Type B pancreatic cell (in vitro differentiated cells): ENCODE measurements around the gene BRMS1. TPM values are rescaled to one million over a fixed set of nuclear protein-coding genes. Genes with fewer than 3 reads are reported as not detected.
"Not testable (repeated sequence)": the region's sequence is repeated elsewhere in the genome, so short reads cannot be mapped to it uniquely, and the experiment has no call there.

Experiments used
- DNase-seq: peaks from one replicate; pipeline ENCODE4 v3.0.0; 2021; ENCODE audit warnings: mixed read lengths; ENCODE audit not compliant: unreplicated experiment; ENCODE audit errors: extremely low spot score
- H3K27ac Mint-ChIP-seq: 2 replicates; pipeline ENCODE4 v1.8.0; 2021; ENCODE audit warnings: mild to moderate bottlenecking, mixed read lengths
- H3K27me3 Mint-ChIP-seq: 2 replicates; pipeline ENCODE4 v1.8.0; 2021; ENCODE audit warnings: mixed read lengths
- H3K36me3 Mint-ChIP-seq: 2 replicates; pipeline ENCODE4 v1.8.0; 2021; ENCODE audit warnings: mixed read lengths
- H3K4me1 Mint-ChIP-seq: one replicate; pipeline ENCODE4 v1.8.0; 2021; ENCODE audit warnings: mixed read lengths; ENCODE audit not compliant: unreplicated experiment
- H3K4me3 Mint-ChIP-seq: 2 replicates; pipeline ENCODE4 v1.8.0; 2021; ENCODE audit warnings: mild to moderate bottlenecking, mixed read lengths
- H3K9me3 Mint-ChIP-seq: 2 replicates; pipeline ENCODE4 v1.8.0; 2021; ENCODE audit warnings: mixed read lengths
- total RNA-seq: library from RNA; stranded (reverse); gene quantifications from 2 replicates; pipeline ENCODE4 v1.2.1, GENCODE V29; 2021; ENCODE audit warnings: low replicate concordance
- TF ChIP-seq, protein P1 (sequence below): fragments of 200-600 bp; sonication (generic); conservative IDR thresholded peaks from 2 replicates; pipeline ENCODE4 v1.5.0; 2021; ENCODE audit warnings: antibody characterized with exemption, mild to moderate bottlenecking

The BRMS1 gene
- total RNA-seq, 1 donor from 2014 or later: 35.1 TPM

DNA sequence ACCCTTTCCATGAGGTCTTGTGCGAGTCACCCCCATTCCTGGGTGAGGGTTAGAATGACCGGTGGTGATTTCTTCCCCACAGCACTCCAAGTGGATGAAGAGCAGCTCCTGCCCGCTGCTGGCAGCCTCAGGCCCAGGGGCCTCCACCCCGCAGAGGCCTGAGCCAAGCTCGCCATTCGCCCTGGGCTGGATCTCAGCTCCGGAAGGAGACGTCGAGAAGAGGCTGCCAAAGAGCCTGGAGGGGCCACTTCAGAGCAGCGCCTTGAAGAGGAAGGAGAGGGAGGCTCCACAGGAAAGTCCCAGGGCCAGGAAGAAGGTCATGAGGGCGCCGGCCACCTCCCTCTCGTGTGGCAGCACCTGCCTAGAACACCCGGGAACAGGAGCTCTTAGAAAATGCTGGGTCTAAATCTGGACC, 18.3 kb upstream of the BRMS1 start:
- Mint-ChIP-seq H3K4me3 (no peak overlapping the region), H3K36me3 (peaks cover 4% of the 10 kb centered on the region), H3K27ac (no peak overlapping the region), H3K4me1 (no peaks in the 10 kb centered on the region), H3K9me3 (no peaks in the 10 kb centered on the region), H3K27me3 (no peaks in the 10 kb centered on the region)
- DNase-seq: no peak
- TF ChIP-seq, protein P1, sequence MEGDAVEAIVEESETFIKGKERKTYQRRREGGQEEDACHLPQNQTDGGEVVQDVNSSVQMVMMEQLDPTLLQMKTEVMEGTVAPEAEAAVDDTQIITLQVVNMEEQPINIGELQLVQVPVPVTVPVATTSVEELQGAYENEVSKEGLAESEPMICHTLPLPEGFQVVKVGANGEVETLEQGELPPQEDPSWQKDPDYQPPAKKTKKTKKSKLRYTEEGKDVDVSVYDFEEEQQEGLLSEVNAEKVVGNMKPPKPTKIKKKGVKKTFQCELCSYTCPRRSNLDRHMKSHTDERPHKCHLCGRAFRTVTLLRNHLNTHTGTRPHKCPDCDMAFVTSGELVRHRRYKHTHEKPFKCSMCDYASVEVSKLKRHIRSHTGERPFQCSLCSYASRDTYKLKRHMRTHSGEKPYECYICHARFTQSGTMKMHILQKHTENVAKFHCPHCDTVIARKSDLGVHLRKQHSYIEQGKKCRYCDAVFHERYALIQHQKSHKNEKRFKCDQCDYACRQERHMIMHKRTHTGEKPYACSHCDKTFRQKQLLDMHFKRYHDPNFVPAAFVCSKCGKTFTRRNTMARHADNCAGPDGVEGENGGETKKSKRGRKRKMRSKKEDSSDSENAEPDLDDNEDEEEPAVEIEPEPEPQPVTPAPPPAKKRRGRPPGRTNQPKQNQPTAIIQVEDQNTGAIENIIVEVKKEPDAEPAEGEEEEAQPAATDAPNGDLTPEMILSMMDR: no peak

DNA sequence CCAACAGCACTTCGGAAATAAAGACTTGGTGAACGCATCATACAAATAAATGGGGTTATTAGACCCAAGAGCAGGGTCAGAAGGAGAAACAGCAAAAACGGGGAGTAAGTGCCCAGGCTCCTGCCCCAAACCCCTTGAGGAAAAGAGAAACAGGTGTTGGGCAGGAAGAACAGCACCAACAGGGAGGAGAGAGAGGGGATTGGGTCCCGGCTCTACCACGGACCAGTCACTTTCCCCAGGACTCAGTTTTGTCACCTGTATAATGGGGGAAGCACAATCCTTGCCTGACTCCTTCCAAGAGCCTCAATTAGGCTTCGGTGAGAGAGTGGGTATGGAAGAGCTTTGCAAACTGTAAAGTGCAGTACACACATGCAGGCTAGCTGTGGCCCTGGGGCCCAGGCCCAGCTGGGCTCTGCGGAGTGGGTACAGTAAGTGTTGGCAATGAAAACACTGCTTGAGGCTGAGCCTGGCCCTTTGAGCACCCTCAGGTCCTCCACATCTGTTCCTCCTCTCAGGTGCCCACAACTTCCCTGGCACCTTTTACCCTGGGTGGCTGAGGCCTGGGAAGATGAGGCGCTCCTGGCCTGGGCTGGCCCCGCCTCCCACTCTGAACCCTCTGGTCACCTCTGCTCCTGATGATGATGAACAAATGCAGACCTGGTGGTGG, 17.7 kb upstream of the BRMS1 start:
- no peak for DNase-seq
- Mint-ChIP-seq H3K4me1 (no peaks in the 10 kb centered on the region), H3K36me3 (no peaks in the 10 kb centered on the region), H3K27me3 (no peaks in the 10 kb centered on the region), H3K27ac (peak overlapping the region; percentile 21), H3K4me3 (no peak overlapping the region), H3K9me3 (no peaks in the 10 kb centered on the region)
- TF ChIP-seq, protein P1: no peak

DNA sequence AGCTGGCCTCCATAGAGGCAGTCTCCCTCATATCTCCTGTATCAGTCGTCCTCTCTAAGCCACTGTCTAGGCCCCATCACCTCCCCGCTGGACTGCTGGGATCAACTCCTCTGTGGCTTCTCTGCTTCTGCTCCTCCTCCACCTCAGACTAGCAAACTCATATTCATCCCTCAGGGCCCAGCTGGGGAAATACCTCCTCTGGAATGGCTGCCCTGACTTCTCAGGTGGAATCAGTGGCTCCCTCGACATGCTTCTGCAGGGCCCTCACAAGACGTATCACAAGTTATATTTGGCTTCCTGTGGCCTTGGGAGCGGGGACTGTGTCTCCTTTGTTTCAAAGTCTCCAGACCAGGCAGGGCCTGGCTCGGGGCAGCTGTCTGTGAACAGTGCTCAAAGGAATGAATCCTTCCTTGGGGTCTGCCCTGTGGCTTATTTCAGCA, 16.6 kb upstream of the BRMS1 start:
- H3K9me3 Mint-ChIP-seq: no peaks in the 10 kb centered on the region
- no peak overlapping the region for H3K4me3 Mint-ChIP-seq
- TF ChIP-seq, protein P1: no peak
- DNase-seq: no peak
- no peaks in the 10 kb centered on the region for H3K36me3 Mint-ChIP-seq
- no peak overlapping the region for H3K27ac Mint-ChIP-seq
- H3K27me3 Mint-ChIP-seq: no peaks in the 10 kb centered on the region
- no peaks in the 10 kb centered on the region for H3K4me1 Mint-ChIP-seq

DNA sequence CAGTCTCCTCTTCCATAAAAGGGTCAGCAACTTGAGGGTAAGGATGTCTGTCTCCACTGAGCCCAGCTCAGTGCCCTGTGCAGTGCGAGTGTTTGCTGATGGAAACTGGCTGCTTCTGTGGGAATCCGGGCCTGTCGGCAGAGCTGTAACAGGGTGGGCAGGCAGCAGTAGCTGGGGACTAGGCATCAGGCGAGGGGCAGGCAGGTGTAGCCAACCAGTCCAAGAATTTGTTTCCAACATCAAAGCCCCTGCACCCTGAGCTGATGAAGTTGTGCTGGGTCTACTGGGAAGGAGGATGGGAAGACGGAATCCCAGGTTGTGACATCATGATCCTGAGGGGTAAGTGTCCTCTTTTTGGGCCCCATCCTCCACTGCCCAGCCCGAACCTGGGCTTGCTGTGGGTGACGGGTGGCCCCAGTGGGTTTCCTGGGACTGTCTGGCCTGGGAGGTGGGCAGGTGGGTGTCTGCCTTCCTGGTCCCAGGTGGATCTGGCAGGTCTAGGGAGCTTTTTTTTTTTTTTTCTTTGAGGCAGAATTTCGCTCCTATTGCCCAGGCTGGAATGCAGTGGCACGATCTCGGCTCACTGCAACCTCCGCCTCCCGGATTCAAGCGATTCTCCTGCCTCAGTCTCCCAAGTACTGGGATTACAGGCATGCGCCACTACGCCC, 15.6 kb upstream of the BRMS1 start:
- H3K4me3 Mint-ChIP-seq: no peak overlapping the region
- no peak overlapping the region for H3K27ac Mint-ChIP-seq
- no peaks in the 10 kb centered on the region for H3K4me1 Mint-ChIP-seq

DNA sequence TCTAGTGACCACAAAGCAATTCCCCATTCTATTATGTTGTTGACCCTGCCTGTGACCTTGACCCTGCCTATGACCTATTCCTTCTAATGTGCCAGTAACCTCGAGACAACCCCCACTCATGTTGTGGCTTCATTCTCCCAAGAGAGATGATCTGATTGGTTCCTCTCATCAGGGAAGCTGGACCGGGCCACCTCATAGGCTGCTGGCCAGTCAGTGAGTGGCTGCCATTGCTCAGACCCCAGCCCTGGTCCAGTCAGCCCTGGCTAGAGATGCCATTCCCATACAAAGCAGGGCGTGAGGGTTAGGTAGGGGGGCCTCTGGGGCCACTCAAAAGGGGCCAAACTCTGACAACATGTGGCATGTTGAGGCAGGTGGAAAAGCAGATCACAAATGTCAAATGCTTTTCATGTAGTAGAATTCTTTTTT, 14.8 kb upstream of the BRMS1 start:
- DNase-seq: no peak
- H3K4me3 Mint-ChIP-seq: no peak overlapping the region
- no peak overlapping the region for H3K27ac Mint-ChIP-seq
- TF ChIP-seq, protein P1: no peak
- H3K9me3 Mint-ChIP-seq: no peaks in the 10 kb centered on the region
- no peaks in the 10 kb centered on the region for H3K27me3 Mint-ChIP-seq
- H3K4me1 Mint-ChIP-seq: no peaks in the 10 kb centered on the region
- H3K36me3 Mint-ChIP-seq: peaks cover 4% of the 10 kb centered on the region

More for the DNA sequence above, 15.6 kb upstream of the BRMS1 start:
- H3K9me3 Mint-ChIP-seq: no peaks in the 10 kb centered on the region
- TF ChIP-seq, protein P1: no peak
- no peak for DNase-seq
- H3K36me3 Mint-ChIP-seq: peaks cover 4% of the 10 kb centered on the region
- no peaks in the 10 kb centered on the region for H3K27me3 Mint-ChIP-seq

DNA sequence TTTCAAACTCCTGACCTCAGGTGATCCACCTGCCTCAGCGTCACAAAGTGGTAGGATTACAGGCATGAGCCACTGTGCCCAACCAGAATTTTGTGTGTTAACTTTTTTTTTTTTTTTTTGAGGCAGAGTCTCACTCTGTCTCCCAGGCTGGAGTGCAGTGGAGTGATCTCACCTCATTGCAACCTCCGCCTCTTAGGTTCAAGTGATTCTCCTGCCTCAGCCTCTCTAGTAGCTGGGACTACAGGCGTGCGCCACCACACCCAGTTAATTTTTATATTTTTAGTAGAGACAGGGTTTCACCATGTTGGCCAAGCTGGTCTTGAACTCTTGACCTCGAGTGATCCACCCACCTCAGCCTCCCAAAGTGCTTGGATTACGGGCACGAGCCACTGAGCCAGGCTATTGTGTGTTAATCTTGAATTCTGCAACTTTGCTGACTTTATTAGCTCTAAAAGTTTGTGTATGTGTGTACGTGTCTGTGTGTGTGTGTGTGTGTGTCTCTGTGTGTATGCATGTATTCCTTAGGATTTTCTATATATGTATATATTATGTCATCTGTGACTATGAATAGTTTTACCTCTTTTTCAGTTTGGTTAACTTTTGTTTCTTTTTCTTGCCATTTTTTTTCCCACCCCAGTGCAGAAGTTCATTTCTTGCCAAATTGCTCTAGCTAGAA, 5.8 kb upstream of the BRMS1 start:
- not testable (repeated sequence) for H3K4me1 Mint-ChIP-seq, H3K9me3 Mint-ChIP-seq, H3K27me3 Mint-ChIP-seq, H3K36me3 Mint-ChIP-seq, DNase-seq
- H3K4me3 Mint-ChIP-seq: peak overlapping the region; percentile 32
- peak overlapping the region; percentile 68 for H3K27ac Mint-ChIP-seq
